SK-N-SH (cell line): Measurements from ENCODE around the gene CD53. TPM values are rescaled to one million over a fixed set of nuclear protein-coding genes. Genes with fewer than 3 reads are reported as not detected.

Experiments used
- CTCF ChIA-PET: fragments of 300-600, 350-600 bp; formaldehyde crosslinking; extraction: SDS; loops from one replicate; lab custom pipeline; 2021; lab: Yijun Ruan, JAX
- POLR2A ChIA-PET: fragments of 350-600 bp; sonication (Branson Sonifier 250); formaldehyde crosslinking; extraction: SDS; loops from one replicate; lab custom pipeline; 2020; ENCODE audit warnings: antibody characterized with exemption, inconsistent platforms; lab: Yijun Ruan, JAX
- DNase-seq: peaks from one replicate; pipeline ENCODE4 v3.0.0; 2012
- H2AFZ ChIP-seq: fragments of 200-600 bp; sonication (generic); 2 replicates; pipeline ENCODE4 v1.8.1; 2016; ENCODE audit warnings: antibody characterized with exemption, mild to moderate bottlenecking, low read depth
- H3F3A ChIP-seq: fragments of 200-600 bp; sonication (generic); replicated peaks from 2 replicates; pipeline ENCODE3; 2016; ENCODE audit warnings: antibody characterized with exemption, mild to moderate bottlenecking; ENCODE audit not compliant: insufficient read depth
- H3K27ac ChIP-seq, 2 experiments: fragments of 200-500 bp in 1 of 2; fragments of 200-600 bp in 1 of 2; sonication (Bioruptor generic) in 1 of 2; sonication (generic), shearing (Covaris generic) in 1 of 2; 2 replicates each; pipeline versions ENCODE4 v1.5.1 to v1.6.1; 2014 to 2016; ENCODE audit warnings: low read depth in 2 of 2, inconsistent platforms in 1 of 2, low read length in 1 of 2, mild to moderate bottlenecking in 1 of 2, mixed read lengths in 1 of 2
- H3K27me3 ChIP-seq: fragments of 200-600 bp; sonication (generic), shearing (Covaris generic); 2 replicates; pipeline ENCODE4 v1.6.1; 2016; ENCODE audit warnings: mixed run types; ENCODE audit not compliant: insufficient read depth
- H3K36me3 ChIP-seq, 2 experiments: fragments of 200-500 bp in 1 of 2; fragments of 200-600 bp in 1 of 2; sonication (Bioruptor generic) in 1 of 2; sonication (generic) in 1 of 2; replicated peaks in 1 of 2; 2 replicates each; pipeline versions ENCODE3 to v1.5.1; 2014 to 2016; ENCODE audit warnings: low read length in 1 of 2, mild to moderate bottlenecking in 1 of 2; ENCODE audit not compliant: insufficient read depth in 2 of 2, control insufficient read depth in 1 of 2
- H3K4me1 ChIP-seq, 2 experiments: fragments of 200-500 bp in 1 of 2; fragments of 200-600 bp in 1 of 2; sonication (Bioruptor generic) in 1 of 2; sonication (generic), shearing (Covaris generic) in 1 of 2; 2 replicates each; pipeline versions ENCODE4 v1.5.1 to v1.6.1; 2014 to 2016; ENCODE audit warnings: low read depth in 1 of 2, low read length in 1 of 2, mixed run types in 1 of 2; ENCODE audit not compliant: insufficient read depth in 2 of 2, control insufficient read depth in 1 of 2
- H3K4me2 ChIP-seq: fragments of 200-600 bp; sonication (generic), shearing (Covaris generic); 2 replicates; pipeline ENCODE4 v1.6.1; 2017; ENCODE audit warnings: mixed run types
- H3K4me3 ChIP-seq, 2 experiments: fragments of 200-500 bp in 1 of 2; fragments of 200-600 bp in 1 of 2; sonication (Bioruptor generic) in 1 of 2; sonication (generic), shearing (Covaris generic) in 1 of 2; 2 replicates each; pipeline versions ENCODE4 v1.5.1 to v1.8.1; 2014 to 2016; ENCODE audit warnings: low read depth in 2 of 2, inconsistent platforms in 1 of 2, low read length in 1 of 2, mild to moderate bottlenecking in 1 of 2, mixed read lengths in 1 of 2, moderate library complexity in 1 of 2
- H3K79me2 ChIP-seq: fragments of 200-600 bp; sonication (generic); 2 replicates; pipeline ENCODE4 v1.8.1; 2017; ENCODE audit warnings: mild to moderate bottlenecking; ENCODE audit not compliant: insufficient read depth
- H3K9ac ChIP-seq: fragments of 200-600 bp; sonication (generic); 2 replicates; pipeline ENCODE4 v1.6.1; 2017; ENCODE audit warnings: mixed run types
- H3K9me2 ChIP-seq: fragments of 200-600 bp; sonication (generic); 2 replicates; pipeline ENCODE4 v1.6.1; 2017; ENCODE audit warnings: mixed run types
- H3K9me3 ChIP-seq: fragments of 200-600 bp; sonication (generic); 2 replicates; pipeline ENCODE4 v1.6.1; 2017; ENCODE audit warnings: mixed run types, mild to moderate bottlenecking, moderate library complexity
- H4K20me1 ChIP-seq: fragments of 200-600 bp; sonication (generic); 2 replicates; pipeline ENCODE4 v1.6.1; 2017; ENCODE audit warnings: mild to moderate bottlenecking, mixed run types; ENCODE audit not compliant: insufficient read depth
- CHD2 ChIP-seq: fragments of 150-350 bp; IDR thresholded peaks from 2 replicates; pipeline ENCODE4 v1.6.1; 2018; ENCODE audit warnings: low read length; ENCODE audit not compliant: partially characterized antibody
- EP300 ChIP-seq, 2 experiments: IDR thresholded peaks; 2 replicates each; pipeline versions ENCODE4 v1.4.0 to v1.6.1; 2012; ENCODE audit warnings: borderline replicate concordance in 1 of 2, low read depth in 1 of 2, low read length in 1 of 2
- EZH2phosphoT487 ChIP-seq: fragments of 200-600 bp; sonication (generic); IDR thresholded peaks from 2 replicates; pipeline ENCODE4 v1.6.1; 2017; ENCODE audit warnings: low read depth, mixed run types, mild to moderate bottlenecking, antibody characterized with exemption, moderate library complexity, borderline replicate concordance
- GABPA ChIP-seq: IDR thresholded peaks from 2 replicates; pipeline ENCODE4 v1.4.0; 2012; ENCODE audit warnings: low read depth, mild to moderate bottlenecking
- GATA2 ChIP-seq: sonication (generic); formaldehyde crosslinking; IDR thresholded peaks from 2 replicates; pipeline ENCODE4 v1.5.0; 2020; ENCODE audit warnings: mild to moderate bottlenecking, missing genetic modification reagents
- IRF3 ChIP-seq: fragments of 150-350 bp; IDR thresholded peaks from 2 replicates; pipeline ENCODE4 v1.6.1; 2016; ENCODE audit warnings: mild to moderate bottlenecking, low read depth, low read length
- JUND ChIP-seq: IDR thresholded peaks from 2 replicates; pipeline ENCODE4 v1.4.0; 2012
- MXI1 ChIP-seq: IDR thresholded peaks from 2 replicates; pipeline ENCODE4 v1.6.1; 2012; ENCODE audit warnings: mild to moderate bottlenecking, low read depth, low read length, improper control_type of control experiment
- NFIC ChIP-seq: IDR thresholded peaks from 2 replicates; pipeline ENCODE4 v1.4.0; 2012; ENCODE audit warnings: borderline replicate concordance
- PBX3 ChIP-seq: IDR thresholded peaks from 2 replicates; pipeline ENCODE4; 2012
- POLR2AphosphoS5 ChIP-seq: IDR thresholded peaks from 2 replicates; pipeline ENCODE4 v1.6.1; 2012; ENCODE audit warnings: low read depth, low read length
- RAD21 ChIP-seq: IDR thresholded peaks from 2 replicates; pipeline ENCODE4 v1.6.1; 2012; ENCODE audit warnings: mild to moderate bottlenecking, low read length
- RCOR1 ChIP-seq: fragments of 150-350 bp; IDR thresholded peaks from 2 replicates; pipeline ENCODE4 v1.6.1; 2017; ENCODE audit warnings: antibody characterized with exemption, low read length
- REST ChIP-seq: IDR thresholded peaks from 2 replicates; pipeline ENCODE4 v1.6.1; 2012; ENCODE audit warnings: mild to moderate bottlenecking, low read depth, low read length, moderate library complexity
- RXRA ChIP-seq: IDR thresholded peaks from 2 replicates; pipeline ENCODE4 v1.4.0; 2012; ENCODE audit warnings: low read depth, mild to moderate bottlenecking, borderline replicate concordance
- SMC3 ChIP-seq: IDR thresholded peaks from 2 replicates; pipeline ENCODE4 v1.6.1; 2012; ENCODE audit warnings: low read depth, low read length, improper control_type of control experiment
- TAF1 ChIP-seq: IDR thresholded peaks from 2 replicates; pipeline ENCODE4 v1.6.1; 2012; ENCODE audit warnings: low read depth, mild to moderate bottlenecking, low read length, moderate library complexity, borderline replicate concordance
- TCF12 ChIP-seq: IDR thresholded peaks from 2 replicates; pipeline ENCODE4 v1.4.0; 2012
- USF1 ChIP-seq: IDR thresholded peaks from 2 replicates; pipeline ENCODE4 v1.4.0; 2012; ENCODE audit warnings: low read depth, borderline replicate concordance
- ZBTB33 ChIP-seq: IDR thresholded peaks from 2 replicates; pipeline ENCODE4 v1.4.0; 2012; ENCODE audit warnings: low read depth, borderline replicate concordance
- WGBS: methylation state at CpG from one replicate; pipeline ENCODE4 v1.1.6; 2017; ENCODE audit warnings: low lambda C conversion rate; 5-methylcytosine and 5-hydroxymethylcytosine counted together
- polyA plus RNA-seq, 3 experiments: library from polyadenylated mRNA; depleted of rRNA; stranded (reverse); fragments of >200 nt; gene quantifications; 2 replicates each; pipeline ENCODE4 v1.2.3, GENCODE V29; 2012

CD53 gene
- polyA plus RNA-seq, 1 of the 3 experiments (the other 2 are of a cell fraction) = not detected

- Histone ChIP-seq H3K9me3 (no peaks in the 10 kb centered on the region), H4K20me1 (no peaks in the 10 kb centered on the region), H3K4me2 (no peak overlapping the region), H3K27me3 (no peaks in the 10 kb centered on the region), H2AFZ (no peak overlapping the region), H3K79me2 (no peaks in the 10 kb centered on the region), H3K9me2 (no peaks in the 10 kb centered on the region), H3F3A (no peaks in the 10 kb centered on the region), H3K4me3 (no peak overlapping the region), H3K36me3 (no peaks in the 10 kb centered on the region), H3K9ac (no peak overlapping the region), H3K27ac (no peak overlapping the region), H3K4me1 (no peaks in the 10 kb centered on the region)
- DNase-seq = no peak
- CTCF ChIA-PET = no interaction called here
- POLR2A ChIA-PET = no interaction called here
- 19% methylated on average over 5 of the region's 6 CpGs for WGBS
- TF ChIP-seq IRF3 (no peak), GABPA (no peak), CHD2 (no peak), RXRA (no peak), SMC3 (no peak), USF1 (no peak), RAD21 (no peak), RCOR1 (no peak), TAF1 (no peak), PBX3 (no peak), POLR2AphosphoS5 (no peak), GATA2 (CRISPR knock-in tag) (no peak), JUND (no peak), REST (no peak), NFIC (no peak), MXI1 (no peak), ZBTB33 (no peak), TCF12 (no peak), EP300 (IDR thresholded peaks at IDR 0.05; ENCODE audit: borderline replicate concordance in 1 of 2, low read depth in 1 of 2, low read length in 1 of 2) (no peak), EZH2phosphoT487 (no peak)
These were observed 30.0 kb downstream of the CD53 start for GRCh38 chr1:110902820-110903463.
